Natural killer cell (primary cell): ENCODE measurements around the gene RFTN2. TPM values are rescaled to one million over a fixed set of nuclear protein-coding genes. Genes with fewer than 3 reads are reported as not detected.
"Not testable (repeated sequence)": the region's sequence is repeated elsewhere in the genome, so short reads cannot be mapped to it uniquely, and the experiment has no call there.

Source experiments
- ATAC-seq, 3 donors: fragments of 150-1000 bp in 2 of 3; fragments of 200-7000 bp in 1 of 3; cut with Tn5 transposase; 1 replicate in 1 of 3; 2 replicates in 2 of 3; pipeline ENCODE4 v1.10.0; 2021; ENCODE audit warnings: mild to moderate bottlenecking in 2 of 3, moderate library complexity in 2 of 3
- DNase-seq, 2 donors: peaks; one replicate each; pipeline versions ENCODE4 v3.0.0 to v3.0.0-alpha.2; 2013 to 2021; ENCODE audit warnings: mixed read lengths in 1 of 2
- H3K27ac ChIP-seq: one replicate; pipeline ENCODE4 v1.5.1; 2013; ENCODE audit warnings: mild to moderate bottlenecking, low read length
- H3K27me3 ChIP-seq: one replicate; pipeline ENCODE4 v1.6.1; 2013; ENCODE audit warnings: low read length; ENCODE audit not compliant: control insufficient read depth, insufficient read depth
- H3K36me3 ChIP-seq: one replicate; pipeline ENCODE4 v1.6.1; 2013; ENCODE audit warnings: low read length; ENCODE audit not compliant: control insufficient read depth, insufficient read depth
- H3K4me1 ChIP-seq: one replicate; pipeline ENCODE4 v1.6.1; 2013; ENCODE audit warnings: low read length; ENCODE audit not compliant: control insufficient read depth, insufficient read depth
- H3K4me3 ChIP-seq: one replicate; pipeline ENCODE4 v1.5.1; 2013; ENCODE audit warnings: low read length
- H3K9me3 ChIP-seq: one replicate; pipeline ENCODE4 v1.6.1; 2013; ENCODE audit warnings: low read length; ENCODE audit not compliant: control insufficient read depth, insufficient read depth
- H3K27ac Mint-ChIP-seq, 2 donors: one replicate each; pipeline ENCODE4 v1.8.0; 2022; ENCODE audit warnings: mild to moderate bottlenecking in 2 of 2, mixed read lengths in 2 of 2, moderate library complexity in 1 of 2
- H3K27me3 Mint-ChIP-seq, 2 donors: one replicate each; pipeline ENCODE4 v1.8.0; 2022; ENCODE audit warnings: low read depth in 2 of 2, mixed read lengths in 2 of 2
- H3K36me3 Mint-ChIP-seq: one replicate; pipeline ENCODE4 v1.8.0; 2022; ENCODE audit warnings: mixed read lengths
- H3K4me1 Mint-ChIP-seq, 2 donors: one replicate each; pipeline ENCODE4 v1.8.0; 2022; ENCODE audit warnings: mixed read lengths in 2 of 2
- H3K4me3 Mint-ChIP-seq: one replicate; pipeline ENCODE4 v1.8.0; 2022; ENCODE audit warnings: mild to moderate bottlenecking, moderate library complexity, mixed read lengths
- H3K9me3 Mint-ChIP-seq, 2 donors: one replicate each; pipeline ENCODE4 v1.8.0; 2022; ENCODE audit warnings: mixed read lengths in 2 of 2
- CTCF ChIP-seq: fragments of 200-600 bp; IDR thresholded peaks from one replicate; pipeline ENCODE4 v1.8.0; 2022; ENCODE audit warnings: antibody characterized with exemption
- WGBS: methylation state at CpG from one replicate; pipeline ENCODE4 v1.1.7; 2013; ENCODE audit warnings: missing lambda C conversion rate; ENCODE audit not compliant: insufficient coverage; 5-methylcytosine and 5-hydroxymethylcytosine counted together
- intact Hi-C: fragments of 100-400 bp; cut with micrococcal nuclease; formaldehyde crosslinking; loops from one replicate; pipeline ENCODE4 v1.14.2; 2022
- total RNA-seq, 4 donors: library from RNA; stranded (reverse); fragments of 120-200 nt in 1 of 4; gene quantifications; one replicate each; pipeline versions ENCODE4 v1.2.3 to v1.2.4, GENCODE V29; 2013 to 2022

Gene RFTN2
- total RNA-seq, 3 donors from 2014 or later (not counting 1 experiment from before 2014, with no cell fraction given), result not detected

- ATAC-seq (no peak), DNase-seq (no peak)
- Mint-ChIP-seq H3K4me3 (no peak overlapping the region), H3K4me1 (no peaks in the 10 kb centered on the region), H3K27ac (no peak overlapping the region), H3K27me3 (peaks cover 9 to 32% of the 10 kb centered on the region in 2 donors), H3K9me3 (no peaks in the 10 kb centered on the region), H3K36me3 (no peaks in the 10 kb centered on the region)
- no peaks in the 10 kb centered on the region for H3K4me1 ChIP-seq
- TF ChIP-seq CTCF, result no peak
- 98% methylated on average over 3 of the region's 3 CpGs for WGBS
- no peaks in the 10 kb centered on the region for H3K9me3 ChIP-seq
- intact Hi-C loops, result no loop called here
- peaks cover 2% of the 10 kb centered on the region for H3K27me3 ChIP-seq
- no peaks in the 10 kb centered on the region for H3K36me3 ChIP-seq
- no peak overlapping the region for H3K27ac ChIP-seq
- H3K4me3 ChIP-seq, result no peak overlapping the region
Measured at GRCh38 chr2:197641666-197642065, 33.7 kb downstream of the RFTN2 start.

- intact Hi-C loops, H3K27ac ChIP-seq, H3K27ac Mint-ChIP-seq, H3K9me3 ChIP-seq, H3K36me3 ChIP-seq, H3K9me3 Mint-ChIP-seq, H3K4me3 ChIP-seq, H3K4me1 ChIP-seq, H3K27me3 ChIP-seq, H3K36me3 Mint-ChIP-seq, H3K4me1 Mint-ChIP-seq, DNase-seq, ATAC-seq: not testable (repeated sequence)
- Mint-ChIP-seq H3K4me3 (peak overlapping the region; percentile 49), H3K27me3 (peaks cover 9 to 25% of the 10 kb centered on the region in 2 donors)
- 90% methylated on average over 11 of the region's 19 CpGs for WGBS
Measured at GRCh38 chr2:197640571-197641122, 34.7 kb downstream of the RFTN2 start.

GRCh38 chr2:197633109-197633657 lies 42.2 kb downstream of the RFTN2 start:
- Mint-ChIP-seq H3K9me3 (peaks cover 0 to 2% of the 10 kb centered on the region in 2 donors), H3K4me1 (no peaks in the 10 kb centered on the region), H3K36me3 (no peaks in the 10 kb centered on the region), H3K4me3 (no peak overlapping the region), H3K27me3 (peaks cover 2 to 7% of the 10 kb centered on the region in 2 donors), H3K27ac (no peak overlapping the region)
- no peaks in the 10 kb centered on the region for H3K36me3 ChIP-seq
- intact Hi-C loops, result no loop called here
- no peaks in the 10 kb centered on the region for H3K9me3 ChIP-seq
- ATAC-seq (no peak), DNase-seq (no peak)
- no peak for TF ChIP-seq CTCF
- H3K4me3 ChIP-seq, result no peak overlapping the region
- no peak overlapping the region for H3K27ac ChIP-seq
- H3K27me3 ChIP-seq, result no peaks in the 10 kb centered on the region
- no peaks in the 10 kb centered on the region for H3K4me1 ChIP-seq

- TF ChIP-seq CTCF, result no peak
- Mint-ChIP-seq H3K27me3 (peaks cover 8 to 9% of the 10 kb centered on the region in 2 donors), H3K4me1 (no peaks in the 10 kb centered on the region), H3K9me3 (no peaks in the 10 kb centered on the region), H3K36me3 (no peaks in the 10 kb centered on the region), H3K4me3 (no peak overlapping the region), H3K27ac (no peak overlapping the region)
- intact Hi-C loops, result no loop called here
- Histone ChIP-seq H3K36me3 (no peaks in the 10 kb centered on the region), H3K27me3 (no peaks in the 10 kb centered on the region), H3K27ac (no peak overlapping the region), H3K9me3 (no peaks in the 10 kb centered on the region), H3K4me3 (no peak overlapping the region), H3K4me1 (no peaks in the 10 kb centered on the region)
- WGBS, result 43% methylated on average over 4 of the region's 4 CpGs
- DNase-seq (no peak), ATAC-seq (no peak)
Measured at GRCh38 chr2:197628043-197628500, 47.3 kb downstream of the RFTN2 start.
